NCI-H510A (cell line): ENCODE data around the gene EPS8L3.
A peak's percentile ranks its signal among the peaks of the same experiment; 100 is the strongest.
"Not testable (repeated sequence)": the region's sequence is repeated elsewhere in the genome, so short reads cannot be mapped to it uniquely, and the experiment has no call there.

Experiments
- DNase-seq: peaks from one replicate; lab custom pipeline; 2025; lab: John Stamatoyannopoulos, UW

The EPS8L3 gene

GRCh38 chr1:109777436-109777835, 13.7 kb upstream of the EPS8L3 start:
- no peak for DNase-seq

- peak; percentile 48 for DNase-seq
Observed at GRCh38 chr1:109776911-109777310, 13.2 kb upstream of the EPS8L3 start.

GRCh38 chr1:109776206-109776835, 12.6 kb upstream of the EPS8L3 start:
- no peak for DNase-seq

- no peak for DNase-seq
Observed at GRCh38 chr1:109775398-109775797, 11.7 kb upstream of the EPS8L3 start.

- no peak for DNase-seq
Observed at GRCh38 chr1:109773900-109774485, 10.3 kb upstream of the EPS8L3 start.

GRCh38 chr1:109773203-109773899, 9.6 kb upstream of the EPS8L3 start:
- DNase-seq, result peak; percentile 75

GRCh38 chr1:109772658-109773202, 9.0 kb upstream of the EPS8L3 start:
- no peak for DNase-seq

- DNase-seq, result no peak
Observed at GRCh38 chr1:109771712-109772657, 8.3 kb upstream of the EPS8L3 start.

- DNase-seq, result no peak
Observed at GRCh38 chr1:109770331-109771095, 6.8 kb upstream of the EPS8L3 start.

GRCh38 chr1:109769330-109770078, 5.8 kb upstream of the EPS8L3 start:
- DNase-seq, result no peak

- no peak for DNase-seq
Observed at GRCh38 chr1:109768820-109769219, 5.1 kb upstream of the EPS8L3 start.

- no peak for DNase-seq
Observed at GRCh38 chr1:109768335-109768650, 4.6 kb upstream of the EPS8L3 start.

GRCh38 chr1:109767637-109768334, 4.1 kb upstream of the EPS8L3 start:
- no peak for DNase-seq

GRCh38 chr1:109766991-109767636, 3.4 kb upstream of the EPS8L3 start:
- DNase-seq, result not testable (repeated sequence)

GRCh38 chr1:109765896-109766615, 2.3 kb upstream of the EPS8L3 start:
- DNase-seq, result no peak

- no peak for DNase-seq
Observed at GRCh38 chr1:109765483-109765815, 1.7 kb upstream of the EPS8L3 start.

GRCh38 chr1:109764561-109765482, 1.1 kb upstream of the EPS8L3 start:
- DNase-seq, result no peak
